NT2/D1 (cell line): Measurements from ENCODE around the gene CRP.

ENCODE experiments used
- SUZ12 ChIP-seq: IDR thresholded peaks from 2 replicates; pipeline ENCODE4 v1.6.1; 2011; ENCODE audit not compliant: insufficient read length, insufficient read depth; ENCODE audit errors: extremely low read depth
- YY1 ChIP-seq: IDR thresholded peaks from 2 replicates; pipeline ENCODE4 v1.6.1; 2011; ENCODE audit not compliant: insufficient read length, insufficient read depth
- ZNF274 ChIP-seq: IDR thresholded peaks from 2 replicates; pipeline ENCODE4 v1.6.1; 2011; ENCODE audit warnings: mild to moderate bottlenecking, low read depth, low read length

DNA sequence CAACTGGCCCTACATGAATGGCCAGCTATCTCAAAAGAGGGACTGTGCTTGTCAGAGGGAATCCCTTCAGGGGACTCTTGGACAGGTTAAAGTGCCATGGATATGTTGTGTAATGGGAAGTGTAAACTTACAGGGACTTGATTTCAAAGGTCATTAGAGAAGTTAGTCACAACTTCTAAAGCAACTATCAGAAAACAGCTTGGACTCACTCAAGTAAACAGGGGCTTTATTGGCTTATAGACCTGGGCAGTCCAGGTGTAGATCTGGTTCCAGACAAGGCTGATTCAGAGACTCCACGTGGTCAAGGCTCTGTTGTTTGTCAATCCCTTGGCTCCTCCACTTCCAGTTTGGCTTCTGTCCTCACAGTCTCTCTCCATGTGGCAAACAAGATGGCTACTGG is 2.3 kb downstream of the CRP start:
- TF ChIP-seq SUZ12 (no peak), ZNF274 (no peak), YY1 (no peak)
